BLaER1 (cell line): ENCODE measurements around the gene CDC42EP4.
"Not testable (repeated sequence)": the region's sequence is repeated elsewhere in the genome, so short reads cannot be mapped to it uniquely, and the experiment has no call there.

Experiments
- H3K27ac ChIP-seq: shearing (Covaris generic); formaldehyde crosslinking; 2 replicates; pipeline ENCODE4 v1.8.1; 2022
- H3K27me3 ChIP-seq: shearing (Covaris generic); formaldehyde crosslinking; 2 replicates; pipeline ENCODE4 v1.8.1; 2022
- H3K36me3 ChIP-seq: shearing (Covaris generic); formaldehyde crosslinking; 2 replicates; pipeline ENCODE4 v1.8.1; 2022
- H3K4me1 ChIP-seq: shearing (Covaris generic); formaldehyde crosslinking; 2 replicates; pipeline ENCODE4 v1.8.1; 2022
- H3K4me2 ChIP-seq: shearing (Covaris generic); formaldehyde crosslinking; 2 replicates; pipeline ENCODE4 v1.8.1; 2022
- H3K4me3 ChIP-seq: shearing (Covaris generic); formaldehyde crosslinking; 2 replicates; pipeline ENCODE4 v1.8.1; 2022
- H3K9ac ChIP-seq: shearing (Covaris generic); formaldehyde crosslinking; 2 replicates; pipeline ENCODE4 v1.8.1; 2022
- H3K9me3 ChIP-seq: shearing (Covaris generic); formaldehyde crosslinking; 2 replicates; pipeline ENCODE4 v1.8.1; 2022
- H4K20me1 ChIP-seq: shearing (Covaris generic); formaldehyde crosslinking; 2 replicates; pipeline ENCODE4 v1.8.1; 2022
- Cebpa-rat ChIP-seq: shearing (Covaris generic); IDR thresholded peaks from 2 replicates; pipeline ENCODE4 v1.8.1; 2022

The CDC42EP4 gene

GRCh38 chr17:73315471-73315870, 3.7 kb upstream of the CDC42EP4 start:
- Histone ChIP-seq H3K4me1 (peaks cover 38% of the 10 kb centered on the region), H4K20me1 (no peaks in the 10 kb centered on the region), H3K4me2 (no peak overlapping the region), H3K9ac (no peak overlapping the region), H3K9me3 (no peaks in the 10 kb centered on the region), H3K4me3 (no peak overlapping the region), H3K36me3 (no peaks in the 10 kb centered on the region), H3K27me3 (0 out of 2 replicates have a peak, but pooled peaks cover 4% of the 10 kb centered on the region), H3K27ac (no peak overlapping the region)
- TF ChIP-seq Cebpa-rat, result no peak

DNA sequence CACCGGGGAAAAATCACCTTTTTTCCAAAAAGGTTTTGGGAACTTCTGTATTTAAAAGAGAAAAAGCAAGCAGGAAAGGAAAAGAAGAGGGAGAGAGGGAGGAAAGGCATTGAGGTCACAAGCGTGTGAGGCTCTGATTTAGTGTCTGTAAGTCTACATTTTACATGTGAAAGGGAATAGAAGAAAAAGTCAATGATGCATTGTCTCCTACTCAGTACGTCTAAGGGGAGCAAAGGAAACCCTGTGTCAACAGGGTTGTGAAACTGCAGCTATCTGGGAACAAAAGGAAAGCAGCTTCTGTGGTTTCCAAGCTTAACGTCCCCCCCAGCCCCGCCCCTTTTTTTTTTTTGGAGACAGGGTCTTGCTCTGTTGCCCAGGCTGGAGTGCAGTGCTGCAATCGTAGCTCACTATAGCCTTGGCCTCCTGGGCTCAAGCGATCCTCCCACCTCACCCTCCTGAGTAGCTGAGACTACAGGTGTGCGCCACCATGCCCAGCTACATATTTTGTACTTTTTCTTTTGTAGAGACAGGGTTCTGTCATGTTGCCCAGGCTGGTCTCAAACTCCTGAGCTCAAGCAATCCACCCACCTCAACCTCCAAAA, 1.8 kb upstream of the CDC42EP4 start:
- Histone ChIP-seq H3K9me3 (no peaks in the 10 kb centered on the region), H3K27ac (no peak overlapping the region), H3K4me2 (no peak overlapping the region), H4K20me1 (no peaks in the 10 kb centered on the region), H3K4me1 (peaks cover 54% of the 10 kb centered on the region), H3K27me3 (0 out of 2 replicates have a peak, but pooled peaks cover 4% of the 10 kb centered on the region), H3K9ac (no peak overlapping the region), H3K4me3 (no peak overlapping the region), H3K36me3 (no peaks in the 10 kb centered on the region)
- no peak for TF ChIP-seq Cebpa-rat

GRCh38 chr17:73312887-73313286, 1.1 kb upstream of the CDC42EP4 start:
- not testable (repeated sequence) for H3K9me3 ChIP-seq, H3K9ac ChIP-seq, H3K4me3 ChIP-seq, H3K36me3 ChIP-seq, H4K20me1 ChIP-seq, H3K27ac ChIP-seq, H3K27me3 ChIP-seq
- H3K4me1 ChIP-seq, result peaks cover 55% of the 10 kb centered on the region
- peak overlapping the region; percentile 100 for H3K4me2 ChIP-seq

GRCh38 chr17:73311428-73311780, 397 bp downstream of the CDC42EP4 start:
- H3K4me2 ChIP-seq, result peak overlapping the region; percentile 100
- peaks cover 48% of the 10 kb centered on the region for H3K4me1 ChIP-seq
- H3K9me3 ChIP-seq, result no peaks in the 10 kb centered on the region
- H3K27ac ChIP-seq, result peak overlapping the region; percentile 23; the same call in 1 of the 2 replicates
- no peaks in the 10 kb centered on the region for H4K20me1 ChIP-seq
- H3K4me3 ChIP-seq, result peak overlapping the region; percentile 93
- H3K27me3 ChIP-seq, result 0 out of 2 replicates have a peak, but pooled peaks cover 4% of the 10 kb centered on the region
- no peaks in the 10 kb centered on the region for H3K36me3 ChIP-seq
- TF ChIP-seq Cebpa-rat, result no peak
- peak overlapping the region; percentile 84 for H3K9ac ChIP-seq

- no peak for TF ChIP-seq Cebpa-rat
- peak overlapping the region; percentile 93 for H3K4me3 ChIP-seq
Measured at GRCh38 chr17:73309727-73310596, 1.8 kb downstream of the CDC42EP4 start.

DNA sequence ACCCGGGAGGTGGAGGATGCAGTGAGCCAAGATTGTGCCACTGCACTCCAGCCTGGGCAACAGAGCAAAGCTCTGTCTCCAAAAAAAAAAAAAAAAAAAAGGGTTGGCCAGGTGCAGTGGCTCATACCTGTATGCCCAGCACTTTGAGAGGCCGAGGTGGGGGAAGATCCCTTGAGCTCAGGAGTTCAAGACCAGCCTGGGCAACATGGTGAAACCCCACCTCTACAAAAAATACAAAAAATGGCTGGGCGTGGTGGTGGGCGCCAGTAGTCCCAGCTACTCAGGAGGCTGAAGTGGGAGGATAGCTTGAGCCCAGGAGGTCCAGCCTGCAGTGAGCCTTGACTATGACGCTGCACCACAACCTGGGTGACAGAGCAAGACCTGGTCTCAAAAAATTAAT, 2.8 kb downstream of the CDC42EP4 start:
- H3K27me3 ChIP-seq, H3K36me3 ChIP-seq, H3K9ac ChIP-seq, H3K27ac ChIP-seq, H4K20me1 ChIP-seq, H3K9me3 ChIP-seq, H3K4me3 ChIP-seq: not testable (repeated sequence)
- Histone ChIP-seq H3K4me1 (peaks cover 70% of the 10 kb centered on the region), H3K4me2 (peak overlapping the region; percentile 100)

More at GRCh38 chr17:73309727-73310596, 1.8 kb downstream of the CDC42EP4 start:
- peak overlapping the region; percentile 84 for H3K9ac ChIP-seq
- no peaks in the 10 kb centered on the region for H3K36me3 ChIP-seq
- H4K20me1 ChIP-seq, result 0 out of 2 replicates have a peak, but pooled peaks cover 4% of the 10 kb centered on the region
- H3K4me1 ChIP-seq, result peaks cover 60% of the 10 kb centered on the region
- H3K27me3 ChIP-seq, result 0 out of 2 replicates have a peak, but pooled peaks cover 4% of the 10 kb centered on the region
- H3K4me2 ChIP-seq, result peak overlapping the region; percentile 100
- peak overlapping the region; percentile 69 for H3K27ac ChIP-seq
- no peaks in the 10 kb centered on the region for H3K9me3 ChIP-seq

GRCh38 chr17:73308017-73308823, 3.6 kb downstream of the CDC42EP4 start:
- Histone ChIP-seq H3K27me3 (0 out of 2 replicates have a peak, but pooled peaks cover 4% of the 10 kb centered on the region), H3K4me2 (0 out of 2 replicates have a peak overlapping the region, but pooled peaks have one; percentile 14), H3K4me1 (peaks cover 70% of the 10 kb centered on the region), H3K4me3 (no peak overlapping the region), H4K20me1 (0 out of 2 replicates have a peak, but pooled peaks cover 4% of the 10 kb centered on the region), H3K9ac (no peak overlapping the region), H3K36me3 (no peaks in the 10 kb centered on the region), H3K27ac (no peak overlapping the region), H3K9me3 (no peaks in the 10 kb centered on the region)
- no peak for TF ChIP-seq Cebpa-rat

- no peak overlapping the region; the same call in 1 of the 2 replicates for H3K27ac ChIP-seq
- no peak overlapping the region for H3K9ac ChIP-seq
- H3K4me3 ChIP-seq, result no peak overlapping the region
- H3K4me1 ChIP-seq, result peaks cover 59% of the 10 kb centered on the region
- 0 out of 2 replicates have a peak, but pooled peaks cover 4% of the 10 kb centered on the region for H3K27me3 ChIP-seq
- TF ChIP-seq Cebpa-rat, result no peak
- H4K20me1 ChIP-seq, result 0 out of 2 replicates have a peak, but pooled peaks cover 4% of the 10 kb centered on the region
- H3K36me3 ChIP-seq, result no peaks in the 10 kb centered on the region
- peak overlapping the region; percentile 1; the same call in 1 of the 2 replicates for H3K4me2 ChIP-seq
- H3K9me3 ChIP-seq, result no peaks in the 10 kb centered on the region
Measured at GRCh38 chr17:73307130-73307529, 4.7 kb downstream of the CDC42EP4 start.
